BLaER1 treated with 17β-estradiol and CSF1 and Interleukin-3, amounts not matched to agents 10 nM and 100 nM (cell line): Measurements from ENCODE around the gene KDM6B.

Source experiments
- H3K27ac ChIP-seq, 11 experiments: shearing (Covaris generic); formaldehyde crosslinking; 2 replicates each; pipeline ENCODE4 v1.8.1; 2022
- H3K27me3 ChIP-seq, 11 experiments: shearing (Covaris generic); formaldehyde crosslinking; 2 replicates each; pipeline ENCODE4 v1.8.1; 2022
- H3K36me3 ChIP-seq, 11 experiments: shearing (Covaris generic); formaldehyde crosslinking; 2 replicates each; pipeline ENCODE4 v1.8.1; 2022
- H3K4me1 ChIP-seq, 10 experiments: shearing (Covaris generic); formaldehyde crosslinking; 2 replicates each; pipeline ENCODE4 v1.8.1; 2022
- H3K4me2 ChIP-seq, 11 experiments: shearing (Covaris generic); formaldehyde crosslinking; 2 replicates each; pipeline ENCODE4 v1.8.1; 2022
- H3K4me3 ChIP-seq, 10 experiments: shearing (Covaris generic); formaldehyde crosslinking; 2 replicates each; pipeline ENCODE4 v1.8.1; 2022
- H3K9ac ChIP-seq, 11 experiments: shearing (Covaris generic); formaldehyde crosslinking; 2 replicates each; pipeline ENCODE4 v1.8.1; 2022
- H3K9me3 ChIP-seq, 11 experiments: shearing (Covaris generic); formaldehyde crosslinking; replicated peaks in 1 of 11; 2 replicates each; pipeline ENCODE4 v1.8.1; 2022
- H4K20me1 ChIP-seq, 11 experiments: shearing (Covaris generic); formaldehyde crosslinking; 2 replicates each; pipeline ENCODE4 v1.8.1; 2022
- Cebpa-rat ChIP-seq, 11 experiments: shearing (Covaris generic); IDR thresholded peaks; 2 replicates each; pipeline ENCODE4 v1.8.1; 2022

The KDM6B gene

DNA sequence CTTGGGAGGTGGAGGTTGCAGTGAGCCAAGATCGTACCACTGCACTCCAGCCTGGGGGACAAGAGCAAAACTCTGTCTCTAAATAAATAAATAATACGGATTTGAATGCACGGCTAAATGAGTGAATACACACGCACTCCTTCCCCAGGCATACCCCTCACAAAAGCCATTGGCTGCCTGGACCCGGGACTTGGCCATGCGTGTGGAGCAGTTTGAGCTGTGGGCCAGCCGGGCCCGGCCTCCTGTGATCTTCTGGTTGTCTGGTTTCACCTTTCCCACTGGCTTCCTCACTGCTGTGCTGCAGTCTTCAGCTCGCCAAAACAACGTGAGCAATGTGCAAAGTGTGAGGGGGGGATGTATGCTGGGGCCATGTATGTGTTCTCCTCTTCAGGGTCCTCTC lies 1.6 kb upstream of the KDM6B start:
- Histone ChIP-seq H4K20me1 (peaks cover 0 to 4% (median 0%) of the 10 kb centered on the region in 11 experiments; a peak in 1 of 22 replicates), H3K4me1 (peaks cover 16 to 26% (median 21%) of the 10 kb centered on the region in 10 experiments), H3K4me3 (no peak overlapping the region), H3K9me3 (no peaks in the 10 kb centered on the region), H3K9ac (no peak overlapping the region), H3K27ac (no peak overlapping the region), H3K27me3 (peaks cover 0 to 4% (median 0%) of the 10 kb centered on the region in 11 experiments; a peak in 2 of 22 replicates), H3K4me2 (peak overlapping the region in 5 of 11 experiments; percentile 97 to 100 (median 99); a peak in 6 of 22 replicates), H3K36me3 (no peaks in the 10 kb centered on the region)
- TF ChIP-seq Cebpa-rat (IDR thresholded peaks at IDR 0.05) = no peak

DNA sequence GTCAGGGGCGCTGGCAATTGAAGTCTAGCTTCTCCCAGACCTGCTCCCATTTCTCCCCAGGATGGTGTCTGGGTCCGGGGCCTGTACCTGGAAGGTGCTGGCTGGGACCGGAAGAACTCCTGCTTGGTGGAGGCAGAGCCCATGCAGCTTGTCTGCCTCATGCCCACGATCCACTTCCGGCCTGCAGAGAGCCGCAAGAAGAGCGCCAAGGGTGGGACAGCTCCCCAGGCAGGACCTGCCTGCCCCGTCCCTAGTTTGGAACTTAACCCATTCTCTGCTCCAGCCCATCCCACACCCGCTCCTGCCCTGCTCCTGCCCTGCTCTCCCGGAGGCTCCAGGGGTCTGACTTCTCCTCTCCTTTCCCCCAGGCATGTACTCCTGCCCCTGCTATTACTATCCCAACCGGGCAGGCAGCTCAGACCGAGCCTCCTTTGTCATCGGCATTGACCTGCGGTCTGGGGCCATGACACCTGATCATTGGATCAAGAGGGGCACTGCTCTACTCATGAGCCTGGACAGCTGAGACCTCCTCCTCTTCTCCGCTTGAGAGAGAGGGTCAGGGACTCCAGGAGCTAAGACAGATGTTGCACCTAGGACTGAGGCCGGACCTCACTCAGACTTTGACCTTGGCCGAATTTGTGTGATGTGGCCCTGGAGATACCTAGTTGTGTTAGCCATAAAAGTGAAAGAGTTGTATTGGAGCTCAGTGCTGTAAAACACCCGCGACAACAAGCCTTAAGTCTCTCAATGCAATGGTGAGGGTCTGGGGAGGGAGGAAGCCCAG lies 814 bp upstream of the KDM6B start:
- TF ChIP-seq Cebpa-rat (IDR thresholded peaks at IDR 0.05) = no peak
- Histone ChIP-seq H3K4me1 (peaks cover 20 to 31% (median 27%) of the 10 kb centered on the region in 10 experiments), H3K4me3 (peak overlapping the region; percentile 66 to 80 (median 77); a peak in 19 of 20 replicates), H3K9me3 (no peaks in the 10 kb centered on the region), H4K20me1 (peaks cover 0 to 4% (median 0%) of the 10 kb centered on the region in 11 experiments; a peak in 1 of 22 replicates), H3K9ac (peak overlapping the region in 8 of 11 experiments; percentile 83 to 94 (median 86); a peak in 15 of 22 replicates), H3K36me3 (no peaks in the 10 kb centered on the region), H3K27ac (0 out of 22 replicates have a peak overlapping the region, but pooled peaks of 1 of the 11 experiments have one; percentile 85), H3K4me2 (peak overlapping the region; percentile 68 to 100 (median 98)), H3K27me3 (peaks cover 0 to 4% (median 0%) of the 10 kb centered on the region in 11 experiments; a peak in 2 of 22 replicates)

DNA sequence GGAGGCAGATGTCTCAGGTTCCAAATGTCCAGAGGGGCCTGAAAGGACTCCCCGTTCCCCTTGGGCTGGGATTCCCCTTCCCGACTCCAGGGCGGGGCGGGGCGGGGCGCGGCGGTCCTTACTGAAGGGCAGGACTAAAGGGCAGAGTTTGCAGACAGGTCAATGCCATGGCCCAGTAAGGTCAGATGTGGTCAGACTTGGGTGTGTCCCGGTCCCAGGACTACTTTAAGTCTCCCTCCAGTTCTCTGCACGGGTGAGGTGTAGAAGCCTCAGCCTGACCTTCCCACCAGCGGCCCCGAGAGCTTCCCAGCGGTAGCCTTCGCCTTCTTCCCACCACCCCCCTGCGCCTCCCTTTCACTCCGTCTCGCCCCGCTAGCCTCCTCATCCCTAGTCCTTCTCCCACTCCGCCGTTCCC lies 532 bp downstream of the KDM6B start:
- Histone ChIP-seq H3K36me3 (peaks cover 0 to 3% (median 0%) of the 10 kb centered on the region in 11 experiments; a peak in 4 of 22 replicates), H3K9me3 (no peaks in the 10 kb centered on the region), H3K27me3 (peaks cover 0 to 4% (median 0%) of the 10 kb centered on the region in 11 experiments; a peak in 2 of 22 replicates), H3K4me1 (peaks cover 31 to 42% (median 39%) of the 10 kb centered on the region in 10 experiments), H3K9ac (peak overlapping the region; percentile 77 to 94 (median 87)), H3K27ac (peak overlapping the region; percentile 80 to 96 (median 90)), H3K4me2 (peak overlapping the region; percentile 92 to 100 (median 98)), H4K20me1 (peaks cover 5 to 15% (median 10%) of the 10 kb centered on the region in 11 experiments; a peak in 12 of 22 replicates), H3K4me3 (peak overlapping the region; percentile 66 to 80 (median 77))
- no peak for TF ChIP-seq Cebpa-rat (IDR thresholded peaks at IDR 0.05)

DNA sequence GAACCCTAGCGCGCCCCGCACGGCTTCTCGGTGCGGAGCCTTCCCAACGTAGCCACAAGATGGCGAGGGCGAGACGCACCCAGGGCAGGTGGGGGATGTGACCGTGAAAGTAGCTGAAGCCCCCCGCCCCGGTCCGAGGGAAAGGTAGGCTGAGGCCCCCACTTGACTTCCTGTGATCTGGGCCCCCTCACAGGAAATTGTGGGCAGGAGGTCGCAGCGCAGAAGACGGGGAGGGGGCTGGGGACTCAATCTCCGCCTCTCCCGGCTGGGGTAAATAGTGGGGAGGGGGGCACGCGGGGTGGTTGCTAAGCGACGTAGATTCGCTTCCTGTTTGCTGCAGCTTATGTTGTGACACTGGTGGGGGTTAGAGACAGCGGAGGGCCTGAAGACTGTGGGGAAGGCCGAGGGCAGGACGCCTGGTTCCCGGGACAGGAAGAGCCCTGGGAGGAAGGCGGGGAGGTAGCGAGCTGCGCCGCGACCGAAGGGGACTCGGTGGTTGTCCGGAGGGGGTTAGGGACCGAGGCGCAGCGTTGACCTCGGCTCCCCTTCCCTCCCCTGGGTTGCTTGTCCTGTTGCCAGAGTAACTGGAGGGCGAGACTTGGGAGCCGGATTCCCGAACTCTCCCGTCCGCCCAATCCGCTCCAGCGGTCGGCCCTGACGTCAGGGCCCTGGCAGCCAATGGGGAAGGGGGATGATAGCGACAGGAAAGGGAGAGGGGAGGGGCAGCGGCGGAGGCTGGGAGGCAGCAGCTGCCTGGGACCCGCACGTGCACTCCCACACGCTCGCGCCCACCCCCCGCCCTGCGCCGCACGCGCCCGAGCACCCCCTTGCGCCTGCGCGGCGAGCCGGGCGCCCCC lies 1.2 kb downstream of the KDM6B start:
- TF ChIP-seq Cebpa-rat (IDR thresholded peaks at IDR 0.05) = no peak
- Histone ChIP-seq H3K4me2 (peak overlapping the region; percentile 92 to 100 (median 98)), H3K9ac (peak overlapping the region; percentile 77 to 94 (median 87)), H4K20me1 (peaks cover 9 to 18% (median 16%) of the 10 kb centered on the region in 11 experiments; a peak in 12 of 22 replicates), H3K27me3 (peaks cover 0 to 4% (median 0%) of the 10 kb centered on the region in 11 experiments; a peak in 2 of 22 replicates), H3K27ac (peak overlapping the region; percentile 80 to 96 (median 91)), H3K4me3 (peak overlapping the region; percentile 66 to 80 (median 77)), H3K4me1 (peaks cover 38 to 49% (median 45%) of the 10 kb centered on the region in 10 experiments), H3K36me3 (peaks cover 0 to 10% (median 6%) of the 10 kb centered on the region in 11 experiments; a peak in 14 of 22 replicates), H3K9me3 (no peaks in the 10 kb centered on the region)

DNA sequence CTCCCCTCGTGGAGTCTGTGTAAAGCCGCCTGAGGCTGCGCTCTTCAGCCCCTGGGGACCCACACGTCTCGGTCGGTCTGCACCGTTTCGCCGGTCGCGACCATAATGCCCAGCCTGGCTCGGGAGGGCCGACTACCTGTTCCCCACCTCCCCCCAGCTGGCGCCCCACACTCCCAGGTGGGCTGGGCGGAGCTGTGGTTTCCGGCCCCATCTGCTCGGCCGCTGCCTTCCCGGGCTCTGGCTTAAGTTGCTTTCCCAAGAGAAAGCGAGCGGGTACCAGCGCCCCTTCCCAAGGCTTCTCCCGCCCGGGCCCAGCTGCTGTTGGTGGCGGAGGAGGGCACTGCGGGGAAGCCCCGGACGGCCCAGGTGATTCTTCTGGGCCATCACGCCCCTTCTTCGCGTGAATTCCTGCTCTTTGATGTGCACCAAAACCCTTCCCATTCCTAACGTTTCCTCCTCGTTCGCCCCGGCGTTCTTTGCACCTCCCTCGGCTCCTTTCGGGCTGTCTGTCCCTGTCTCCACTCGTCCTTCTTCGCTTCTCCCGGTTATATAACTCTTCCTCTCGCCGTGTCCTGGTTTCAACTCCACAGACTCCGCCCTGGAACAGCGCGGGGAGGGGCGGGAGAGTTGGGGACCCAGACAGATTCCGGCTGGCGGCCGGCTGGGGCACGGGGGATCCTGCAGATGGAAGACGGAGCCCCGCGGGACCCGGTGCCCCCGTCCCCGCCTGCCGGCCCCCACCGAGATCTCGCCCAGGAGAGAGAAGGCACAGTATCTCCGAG lies 2.0 kb downstream of the KDM6B start:
- Histone ChIP-seq H3K4me2 (peak overlapping the region; percentile 92 to 100 (median 98)), H3K4me3 (peak overlapping the region; percentile 66 to 80 (median 77)), H3K27ac (peak overlapping the region; percentile 80 to 96 (median 91)), H3K27me3 (peaks cover 0 to 4% (median 0%) of the 10 kb centered on the region in 11 experiments; a peak in 2 of 22 replicates), H3K9me3 (no peaks in the 10 kb centered on the region), H3K9ac (peak overlapping the region; percentile 77 to 94 (median 87)), H3K4me1 (peaks cover 46 to 57% (median 53%) of the 10 kb centered on the region in 10 experiments), H4K20me1 (peaks cover 9 to 26% (median 25%) of the 10 kb centered on the region in 11 experiments; a peak in 13 of 22 replicates), H3K36me3 (peaks cover 0 to 18% (median 14%) of the 10 kb centered on the region in 11 experiments; a peak in 14 of 22 replicates)
- no peak for TF ChIP-seq Cebpa-rat (IDR thresholded peaks at IDR 0.05)

DNA sequence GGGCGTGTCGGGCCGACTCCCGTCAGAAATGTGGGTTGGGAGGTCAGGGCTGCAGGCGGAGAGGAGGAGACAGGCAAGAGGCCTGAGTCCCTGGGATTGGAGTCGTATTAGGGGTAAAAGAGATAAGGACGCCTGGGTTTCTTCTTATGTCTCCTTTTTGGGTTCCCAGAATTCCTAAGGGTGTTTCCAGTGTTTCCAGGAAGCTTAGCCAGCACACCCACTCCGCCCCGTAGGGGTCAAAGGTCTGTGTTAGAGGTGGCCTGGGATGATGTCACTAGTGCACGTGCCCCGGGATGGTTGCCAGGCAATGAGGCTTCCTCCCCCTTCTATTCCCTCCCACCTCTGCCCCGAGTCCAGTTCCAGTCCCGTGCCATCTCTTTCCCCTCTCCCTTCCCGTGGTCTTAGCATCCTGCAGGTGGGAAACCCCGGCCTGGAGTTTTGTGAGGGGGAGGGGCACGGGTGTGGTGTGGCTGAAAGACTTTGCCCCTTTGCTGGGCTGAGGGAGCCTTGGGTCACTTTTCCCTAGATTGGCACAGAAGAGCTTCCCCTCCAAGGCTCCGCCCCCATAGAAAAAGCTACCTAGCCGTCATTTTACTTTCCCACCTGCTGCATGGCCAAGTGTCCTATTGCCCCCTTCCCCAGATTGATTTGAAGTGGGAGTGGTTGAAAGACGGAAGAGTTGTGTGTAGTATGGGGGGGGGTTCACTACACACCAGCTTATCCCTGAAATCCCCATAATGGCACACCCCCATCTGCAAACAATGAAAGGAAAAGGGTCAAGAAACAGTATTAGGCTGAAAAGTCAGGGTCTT lies 2.8 kb downstream of the KDM6B start:
- peak overlapping the region; percentile 66 to 80 (median 77) for H3K4me3 ChIP-seq
- H3K4me1 ChIP-seq = peaks cover 51 to 62% (median 58%) of the 10 kb centered on the region in 10 experiments
- H3K9ac ChIP-seq = peak overlapping the region; percentile 77 to 94 (median 87)
- H3K9me3 ChIP-seq = no peaks in the 10 kb centered on the region
- peak overlapping the region; percentile 80 to 96 (median 91) for H3K27ac ChIP-seq
- peaks cover 9 to 31% (median 29%) of the 10 kb centered on the region in 11 experiments; a peak in 14 of 22 replicates for H4K20me1 ChIP-seq
- H3K27me3 ChIP-seq = peaks cover 0 to 4% (median 0%) of the 10 kb centered on the region in 11 experiments; a peak in 2 of 22 replicates
- H3K36me3 ChIP-seq = peaks cover 0 to 19% (median 14%) of the 10 kb centered on the region in 11 experiments; a peak in 14 of 22 replicates
- H3K4me2 ChIP-seq = peak overlapping the region; percentile 92 to 100 (median 98)
- 0 out of 22 replicates have a peak, but pooled peaks of 1 of the 11 experiments have one; percentile 18 for TF ChIP-seq Cebpa-rat (IDR thresholded peaks at IDR 0.05)
